GM21381 (cell line): ENCODE measurements around the gene RPL18.
A peak's percentile ranks its signal among the peaks of the same experiment; 100 is the strongest.
"Not testable (repeated sequence)": the region's sequence is repeated elsewhere in the genome, so short reads cannot be mapped to it uniquely, and the experiment has no call there.

Source experiments
- ATAC-seq: cut with Tn5 transposase; IDR thresholded peaks from one replicate; pipeline ENCODE4 v1.9.1; 2021; ENCODE audit warnings: mild to moderate bottlenecking, moderate library complexity; ENCODE audit not compliant: unreplicated experiment

RPL18 gene

DNA sequence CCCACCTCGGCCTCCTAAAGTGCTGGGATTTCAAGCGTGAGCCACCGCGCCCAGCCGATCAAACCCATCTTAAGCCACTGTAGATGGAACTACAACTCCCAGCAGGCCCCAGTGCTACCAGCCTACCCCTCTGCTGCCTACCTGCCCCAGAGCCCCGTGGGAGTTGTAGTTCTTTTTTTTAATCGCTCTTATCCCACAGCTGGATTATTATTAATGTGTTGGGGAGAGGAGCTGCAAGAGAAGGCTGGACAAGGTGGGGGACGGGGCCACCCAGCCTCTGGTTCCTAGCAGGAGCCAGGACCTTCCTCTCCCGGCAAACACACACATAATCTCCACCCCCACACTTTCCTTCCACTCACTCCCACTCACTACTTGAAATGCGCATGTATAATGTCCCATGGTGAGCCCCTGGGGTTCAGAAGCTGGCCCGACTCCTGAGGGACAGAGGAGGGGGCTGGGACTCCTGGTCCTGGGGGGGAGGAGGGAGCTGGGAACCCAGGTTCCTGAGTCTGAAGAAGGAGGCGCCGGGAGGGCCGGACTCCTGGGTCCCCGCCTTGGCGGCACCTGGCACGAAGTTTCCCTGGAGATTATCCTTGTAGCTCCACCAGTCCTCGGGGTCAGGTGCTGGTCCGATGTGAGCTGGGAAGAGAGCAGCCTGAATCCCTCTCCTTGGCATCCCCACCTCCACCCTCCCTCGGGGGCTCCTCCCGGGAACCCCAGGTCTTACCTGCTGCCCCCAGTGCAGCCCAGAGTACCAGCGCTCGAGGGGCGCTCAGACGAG lies 26.1 kb upstream of the RPL18 start:
- ATAC-seq = no peak

DNA sequence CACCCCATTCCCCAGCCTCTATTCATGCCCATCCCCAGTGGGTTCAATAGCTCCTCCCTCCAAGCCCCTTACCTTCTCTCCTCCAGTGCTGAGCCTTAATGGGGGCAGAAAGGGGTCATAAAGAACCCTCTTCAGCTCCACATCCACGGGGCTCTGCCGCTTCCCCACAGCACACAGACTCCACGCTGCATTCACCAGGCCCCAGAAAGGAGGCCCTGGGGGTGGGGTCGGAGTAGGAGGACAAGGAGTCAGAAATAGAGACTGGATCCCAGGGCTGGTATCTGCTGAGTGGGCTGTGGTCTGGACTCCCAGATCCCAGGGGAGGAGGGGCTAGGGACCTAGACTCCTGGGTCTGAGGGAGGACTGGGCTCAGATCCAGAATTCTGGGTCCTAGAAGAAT lies 25.4 kb upstream of the RPL18 start:
- no peak for ATAC-seq

DNA sequence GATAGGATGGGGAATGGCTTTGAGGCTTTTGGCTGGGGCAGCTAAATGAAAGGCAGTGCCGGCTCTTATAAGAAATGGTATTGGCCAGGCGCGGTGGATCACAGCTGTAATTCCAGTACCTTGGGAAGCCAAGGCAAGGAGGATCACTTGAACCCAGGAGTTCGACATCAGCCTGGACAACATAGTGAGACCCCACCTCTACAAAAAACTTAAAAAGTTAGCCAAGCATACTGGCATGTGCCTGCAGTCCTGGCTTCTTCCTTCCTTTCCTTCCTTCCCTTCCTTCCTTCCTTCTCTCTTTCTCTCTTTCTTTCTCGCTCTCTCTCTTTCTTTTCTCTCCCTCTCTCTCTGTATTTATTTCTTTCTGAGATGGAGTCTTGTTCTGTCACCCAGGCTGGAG lies 23.9 kb upstream of the RPL18 start:
- no peak for ATAC-seq

DNA sequence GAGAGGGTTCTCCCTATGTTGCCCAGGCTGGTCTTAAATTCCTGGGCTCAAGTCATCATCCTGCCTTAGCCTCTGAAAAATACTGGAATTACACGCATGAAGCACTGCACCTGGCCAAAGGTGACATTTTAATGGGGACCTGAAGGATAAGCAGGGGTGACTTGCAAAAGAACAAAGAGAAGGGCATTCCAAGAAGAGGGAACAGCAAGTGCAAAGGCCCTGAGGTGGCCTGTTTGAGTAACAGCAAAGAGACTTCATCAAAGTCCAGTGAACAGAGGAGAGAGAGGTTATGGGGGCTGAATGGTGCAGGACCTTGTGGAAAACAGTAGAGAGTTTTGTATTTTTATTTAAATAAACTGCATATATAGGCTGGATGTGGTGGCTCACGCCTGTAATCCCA lies 22.9 kb upstream of the RPL18 start:
- no peak for ATAC-seq

DNA sequence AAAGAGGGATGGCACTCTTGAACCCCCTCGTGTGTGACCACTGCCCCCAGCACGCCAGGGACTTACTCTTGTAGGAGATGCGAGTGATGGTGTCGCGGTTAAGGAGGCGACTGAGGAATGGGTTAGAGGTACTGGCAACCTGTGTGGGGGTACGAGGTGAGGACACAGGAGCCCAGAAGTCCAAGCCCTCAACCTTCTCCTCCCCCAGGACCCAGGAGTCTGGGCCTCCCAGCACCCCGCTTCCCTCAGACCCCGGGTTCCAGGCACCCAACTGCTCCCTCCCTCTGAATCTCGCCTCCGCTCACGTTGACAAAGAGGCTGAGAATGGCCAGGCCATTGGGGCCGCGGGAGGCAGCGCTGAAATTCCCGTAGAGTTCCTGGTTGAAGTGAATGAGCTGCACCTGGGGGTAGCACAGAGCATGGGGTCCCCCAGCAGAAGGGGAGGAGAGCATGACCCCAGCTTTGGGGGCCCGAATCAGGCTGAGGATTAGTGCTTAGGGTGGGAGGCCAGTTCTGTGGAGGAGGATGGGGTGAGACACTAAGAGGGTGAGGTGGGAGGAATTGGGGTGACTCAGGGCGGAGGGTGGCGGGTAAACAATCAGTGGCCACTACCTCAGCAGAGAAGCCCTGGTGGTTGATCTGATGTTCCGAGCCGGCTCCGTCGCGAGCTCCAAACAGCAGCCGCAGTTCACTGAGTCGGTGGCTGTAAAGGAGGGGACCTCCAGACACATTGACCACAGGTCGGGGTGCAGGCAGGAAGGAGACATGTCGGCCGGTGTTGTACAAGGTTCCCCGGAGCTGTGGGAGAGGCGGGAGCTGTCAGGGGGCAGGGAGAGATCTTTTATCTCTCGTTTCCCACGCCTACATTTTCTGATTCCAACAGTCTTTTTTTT lies 20.8 kb upstream of the RPL18 start:
- ATAC-seq = no peak

DNA sequence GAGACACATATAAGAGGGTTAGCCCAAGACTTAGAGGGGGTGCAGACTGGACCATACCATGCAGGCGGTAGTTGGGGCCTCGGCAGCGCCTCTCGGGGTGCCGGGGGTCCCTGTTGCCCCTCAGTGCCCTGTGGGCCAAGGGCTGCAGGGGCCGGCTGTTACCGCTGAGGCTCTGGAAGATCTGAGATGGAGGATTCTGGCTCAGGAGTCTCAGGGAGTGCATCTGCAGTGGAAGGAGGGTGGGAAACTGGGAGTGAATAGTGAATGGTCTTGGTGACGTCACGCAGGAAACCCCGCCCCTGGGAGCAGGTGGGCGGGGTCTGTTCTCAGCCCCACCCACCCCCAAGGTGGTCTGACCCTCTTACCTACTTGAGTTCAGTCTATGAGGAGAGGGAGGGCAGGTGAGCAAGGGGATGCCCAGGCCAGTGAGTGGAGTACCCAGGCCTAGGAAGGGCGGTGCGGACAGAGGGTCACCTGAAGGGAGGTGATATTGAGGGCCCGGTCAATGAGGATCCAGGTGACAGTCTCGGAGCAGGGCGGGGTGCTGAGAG lies 19.9 kb upstream of the RPL18 start:
- ATAC-seq = no peak

DNA sequence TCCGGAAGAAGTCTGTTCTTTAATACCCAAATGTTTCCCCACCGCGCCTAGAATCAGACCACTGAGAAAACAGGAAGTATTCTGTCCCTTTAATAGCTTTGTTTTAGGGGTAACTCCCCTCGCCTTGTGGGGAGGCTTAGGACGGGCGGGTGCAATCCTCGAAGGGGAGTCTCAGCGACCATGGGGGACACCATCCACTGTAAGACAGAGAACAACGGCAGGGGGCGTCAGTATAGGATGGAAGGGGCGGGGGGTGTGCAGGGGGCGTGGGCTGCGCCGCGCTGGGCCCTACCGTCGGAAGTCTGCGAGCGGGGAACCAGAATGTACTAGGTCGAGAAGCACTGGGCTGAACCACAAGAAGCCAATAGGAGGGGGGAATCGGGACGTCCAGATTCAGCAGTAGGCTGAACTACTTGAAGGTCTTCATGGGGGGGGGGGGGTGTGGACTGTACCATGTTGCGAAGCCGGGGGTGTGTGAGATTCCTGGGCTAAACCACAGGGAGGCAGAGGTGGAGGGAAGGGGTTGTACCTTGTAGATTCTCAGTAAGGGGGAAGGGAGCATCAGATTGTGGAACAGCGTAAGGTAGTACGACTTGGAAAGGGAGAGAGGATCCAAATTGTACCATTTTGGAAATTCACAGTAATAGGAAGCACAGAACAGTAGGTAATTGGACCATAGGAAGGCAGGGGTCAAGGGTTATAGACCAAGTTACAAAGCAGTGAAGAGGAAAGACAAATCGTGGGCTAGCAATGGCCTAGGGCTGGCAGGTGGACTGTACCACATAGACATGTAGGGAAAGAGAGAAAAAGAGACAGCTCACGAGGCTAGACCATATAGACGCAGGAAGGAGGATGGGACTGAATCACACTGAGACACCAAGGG lies 19.2 kb upstream of the RPL18 start:
- peak; percentile 12 for ATAC-seq

DNA sequence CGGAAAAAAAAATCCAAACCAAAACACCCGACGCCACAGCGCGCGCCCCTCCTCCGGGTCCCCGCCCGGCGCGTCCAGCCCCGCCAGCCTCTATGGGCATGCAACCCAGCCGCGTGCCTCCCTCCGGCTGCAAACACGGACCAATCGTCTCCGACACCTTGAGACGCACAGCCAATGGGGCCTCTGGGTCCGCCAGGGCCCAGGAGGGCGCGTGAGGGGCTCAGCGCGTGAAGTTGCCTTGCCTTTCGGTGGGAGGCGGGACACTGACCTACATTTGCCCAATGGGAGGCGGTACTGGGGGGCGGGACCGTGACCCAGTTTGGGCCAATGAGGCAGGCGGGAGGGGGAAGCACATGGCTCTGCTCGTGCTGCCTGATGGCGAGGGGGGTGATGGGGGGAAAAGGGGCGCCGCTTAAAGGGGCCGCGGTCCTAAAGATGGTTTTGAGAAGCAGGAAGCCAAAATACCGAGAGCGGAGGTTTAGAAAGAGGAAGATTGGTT lies 18.5 kb upstream of the RPL18 start:
- ATAC-seq = peak; percentile 61

DNA sequence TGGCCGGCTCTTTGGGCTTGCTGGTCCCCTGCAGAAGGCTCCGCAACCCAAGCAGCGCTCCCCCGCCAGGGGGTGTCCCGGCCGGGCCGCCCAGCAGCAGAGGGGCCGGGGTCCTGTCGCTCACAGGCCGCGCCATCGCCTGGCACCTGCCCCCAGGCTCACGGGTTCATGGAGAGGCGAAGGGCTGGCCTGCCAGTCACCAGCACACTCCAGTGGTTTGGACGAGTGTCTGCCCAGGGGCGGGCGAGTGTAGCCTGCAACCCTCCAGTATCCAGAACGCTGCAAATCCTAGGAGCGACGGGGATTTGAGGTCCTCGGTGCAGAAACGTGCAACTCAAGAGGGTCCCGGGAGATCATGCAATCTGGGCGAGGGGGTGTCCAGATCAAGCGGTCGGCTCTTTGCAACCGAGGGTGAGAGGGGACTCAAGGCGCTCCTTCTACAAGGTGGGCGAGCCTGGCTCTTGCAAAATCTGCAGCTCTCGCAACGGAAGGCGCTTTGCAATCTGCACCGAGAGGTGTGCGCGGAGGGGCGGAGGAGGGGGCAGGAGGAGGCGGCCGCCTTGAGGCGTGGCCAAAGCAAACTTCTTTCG lies 18.0 kb upstream of the RPL18 start, which contains the start of gene DBP:
TSS of gene DBP (minus strand) at position 521 of the 590 bp plus-strand sequence. CDS start at position 136, 385 bp downstream.
- ATAC-seq = no peak

DNA sequence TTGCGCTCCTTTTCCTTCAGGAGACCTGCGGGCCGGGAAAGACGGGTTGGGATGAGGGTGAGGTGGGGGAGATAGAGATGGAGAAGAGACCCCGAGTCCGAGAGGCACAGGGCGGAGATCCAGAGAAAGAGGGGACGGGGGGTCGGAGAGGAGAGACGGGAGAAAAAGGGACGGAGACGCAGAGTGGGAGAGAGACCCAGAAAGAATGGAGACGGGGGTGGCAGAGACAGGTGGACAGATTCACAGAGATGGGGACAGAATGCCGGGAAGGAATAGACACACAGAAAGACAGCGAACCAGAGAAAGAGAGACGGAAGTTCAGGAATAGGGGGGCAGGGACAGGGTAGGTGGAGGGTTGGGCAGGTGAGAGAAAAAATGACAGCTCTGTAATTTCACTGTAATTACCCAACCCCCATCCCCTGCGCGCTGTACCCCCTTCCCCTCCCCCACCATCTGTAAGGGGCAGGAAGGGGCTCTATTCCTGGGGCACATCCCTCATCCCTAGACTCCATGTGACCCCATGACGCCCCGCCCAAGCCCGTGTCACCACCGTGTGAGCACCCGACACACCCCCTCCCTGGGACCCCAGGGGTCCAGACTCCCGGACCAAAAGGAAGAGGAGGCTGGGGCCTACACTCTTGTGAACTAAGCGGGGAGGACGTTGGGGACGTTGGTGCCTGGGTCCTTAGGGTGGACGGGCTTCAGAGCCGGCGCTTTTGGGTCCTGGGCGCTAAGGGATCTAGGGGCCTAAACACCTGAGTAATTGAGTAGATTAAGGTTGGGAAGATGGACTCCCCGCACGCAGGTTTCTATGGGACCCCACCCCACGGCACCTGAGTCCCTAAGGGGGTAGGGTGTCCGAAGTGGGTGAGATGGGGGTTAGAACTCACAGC lies 17.2 kb upstream of the RPL18 start:
- ATAC-seq = no peak

DNA sequence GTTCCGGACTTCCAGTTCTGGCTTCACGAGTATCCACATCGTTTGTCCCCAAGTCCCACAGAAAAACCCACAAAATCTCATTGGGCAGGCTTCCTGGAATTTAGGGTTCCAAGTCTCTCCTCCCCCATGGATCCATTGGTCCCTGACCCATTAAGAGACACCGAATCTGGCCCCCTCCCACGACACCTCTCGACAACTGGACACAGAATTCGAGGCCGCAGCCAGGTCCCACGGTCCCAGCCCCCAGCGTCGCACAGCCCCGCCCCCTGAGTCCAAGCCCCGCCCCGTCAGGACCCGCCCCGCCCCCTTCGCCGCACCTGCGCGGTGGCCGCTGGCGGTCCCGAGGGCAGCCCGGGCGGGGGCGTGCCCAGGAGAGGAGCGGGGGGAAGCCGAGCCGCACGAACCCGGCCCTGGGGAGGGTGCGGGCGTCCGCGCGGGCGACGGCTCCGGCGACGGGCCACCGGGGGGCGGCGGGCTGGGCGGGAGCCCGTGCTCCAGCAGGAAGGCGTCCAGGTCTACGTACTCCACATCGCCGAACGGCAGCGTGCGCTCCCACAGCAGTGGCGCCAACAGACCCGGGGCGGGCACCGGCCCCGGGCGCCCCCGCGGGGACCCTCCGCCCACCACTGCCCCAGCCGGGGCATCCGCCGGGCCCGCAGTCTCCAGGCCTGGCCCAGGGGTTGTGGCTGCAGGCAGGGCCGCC lies 16.4 kb upstream of the RPL18 start:
- no peak for ATAC-seq

DNA sequence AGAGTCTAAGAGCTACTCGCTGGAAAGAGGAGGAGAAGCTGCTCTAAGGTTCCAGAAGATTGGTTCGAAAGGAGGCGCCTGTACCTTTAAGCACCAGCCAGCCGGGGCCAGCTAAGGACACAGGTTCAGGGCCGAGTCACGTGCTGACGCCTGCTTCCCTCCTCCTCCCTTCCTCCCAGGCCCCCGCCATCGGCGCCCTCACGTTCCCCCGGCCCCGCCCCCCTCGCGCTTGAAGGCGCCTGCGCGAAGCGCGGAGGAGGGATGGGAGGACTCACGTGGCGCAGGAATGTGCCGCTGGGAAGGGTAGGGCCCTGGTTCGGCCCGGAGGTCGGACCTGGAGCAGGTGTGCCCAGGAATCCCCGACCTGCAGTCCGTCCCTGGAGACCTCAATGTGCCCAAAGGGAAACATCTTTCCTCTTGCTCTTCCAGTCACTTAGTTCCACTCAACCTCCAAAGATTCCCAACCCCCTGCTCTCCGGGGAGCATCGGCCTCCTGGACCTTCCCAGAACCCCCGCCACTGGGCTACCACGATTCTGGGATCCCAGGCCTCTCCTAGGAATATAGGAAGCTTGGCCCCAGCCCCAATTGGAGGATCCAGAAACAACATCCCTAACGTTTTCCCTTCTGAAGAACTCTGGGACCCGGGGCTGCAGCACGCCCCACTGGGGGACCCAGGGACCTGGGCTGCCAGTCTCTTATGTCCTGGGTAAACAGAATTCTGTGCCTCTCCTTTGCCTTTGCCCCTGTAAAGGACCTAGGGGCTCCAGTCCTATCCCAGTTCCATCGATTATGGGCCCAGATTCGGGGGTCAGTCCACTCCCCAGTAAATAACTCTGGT lies 15.7 kb upstream of the RPL18 start:
- peak; percentile 36 for ATAC-seq

DNA sequence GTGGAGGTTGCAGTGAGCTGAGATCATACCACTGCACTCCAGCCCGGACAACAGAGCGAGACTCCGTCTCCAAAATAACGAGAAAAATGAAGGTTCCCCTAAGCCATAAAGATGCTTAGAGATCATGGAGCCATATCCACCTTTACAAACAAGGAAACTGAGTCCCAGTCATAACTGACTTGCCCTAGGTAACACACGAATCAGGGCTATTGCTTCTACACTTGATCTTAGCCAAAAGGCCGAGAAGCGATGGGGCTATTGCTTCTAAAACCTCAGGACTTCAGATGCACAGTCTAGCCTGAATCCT lies 15.0 kb upstream of the RPL18 start:
- ATAC-seq = no peak

DNA sequence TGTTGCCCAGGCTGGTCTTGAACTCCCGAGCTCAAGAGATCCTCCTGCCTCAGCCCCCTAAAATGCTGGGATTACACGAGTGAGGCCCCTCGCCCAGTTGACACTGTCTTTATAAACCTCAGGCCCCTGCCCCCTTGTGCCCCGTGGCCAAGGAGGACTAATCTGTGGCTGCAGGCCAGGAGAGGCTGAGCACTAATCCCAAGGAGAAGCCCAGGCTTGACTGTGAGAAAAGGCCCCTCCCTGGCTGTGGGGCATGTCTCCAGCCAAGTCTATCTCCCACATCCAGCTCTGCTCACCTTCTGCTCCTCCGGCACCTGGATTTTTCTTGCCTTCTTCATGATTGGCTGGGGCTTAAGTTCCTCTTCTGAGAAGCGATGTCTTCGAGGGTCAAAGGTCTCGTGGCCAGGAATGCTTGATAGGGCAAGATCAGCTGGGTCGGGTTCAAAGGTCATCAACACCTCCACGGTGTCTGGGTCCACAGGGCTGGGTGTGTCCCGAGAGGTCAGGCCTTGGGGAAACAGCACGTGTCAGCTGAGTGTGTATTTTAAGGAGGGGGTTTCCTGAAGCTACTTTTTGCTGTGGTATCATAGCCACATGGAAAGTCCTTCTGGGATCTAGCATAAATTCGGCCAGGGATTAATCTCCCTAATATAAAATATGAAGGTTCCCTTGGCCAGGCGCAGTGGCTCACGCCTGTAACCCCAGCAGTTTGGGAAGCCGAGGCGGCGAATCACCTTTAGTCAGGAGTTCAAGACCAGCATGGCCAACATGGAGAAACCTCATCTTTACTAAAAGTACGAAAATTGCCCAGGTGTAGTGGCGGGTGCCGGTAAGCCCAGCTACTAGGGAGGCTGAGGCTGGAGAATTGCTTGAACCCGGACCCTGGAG lies 14.4 kb upstream of the RPL18 start:
- ATAC-seq = no peak

DNA sequence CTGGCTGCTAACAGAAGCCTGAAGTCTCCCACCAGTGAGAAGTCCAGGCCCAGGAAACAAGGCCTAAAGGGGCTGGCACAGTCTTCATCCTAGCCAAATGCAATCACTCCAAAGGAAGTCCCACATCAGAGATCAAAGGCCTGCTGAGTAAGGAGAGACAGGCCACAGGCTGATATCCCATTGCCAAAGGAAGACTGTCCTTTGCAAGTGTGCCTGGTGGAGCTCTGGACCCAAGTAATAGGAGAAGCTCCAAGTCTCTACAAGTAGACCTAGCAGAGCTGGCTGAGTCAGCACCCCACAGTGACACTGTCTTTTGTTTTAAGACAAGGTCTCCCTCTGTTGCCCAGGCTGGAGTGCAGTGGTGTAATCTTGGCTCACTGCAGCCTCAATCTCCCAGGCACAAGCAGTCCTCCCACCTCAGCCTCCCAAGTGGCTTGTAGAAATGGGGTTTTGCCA lies 13.7 kb upstream of the RPL18 start:
- ATAC-seq = no peak

DNA sequence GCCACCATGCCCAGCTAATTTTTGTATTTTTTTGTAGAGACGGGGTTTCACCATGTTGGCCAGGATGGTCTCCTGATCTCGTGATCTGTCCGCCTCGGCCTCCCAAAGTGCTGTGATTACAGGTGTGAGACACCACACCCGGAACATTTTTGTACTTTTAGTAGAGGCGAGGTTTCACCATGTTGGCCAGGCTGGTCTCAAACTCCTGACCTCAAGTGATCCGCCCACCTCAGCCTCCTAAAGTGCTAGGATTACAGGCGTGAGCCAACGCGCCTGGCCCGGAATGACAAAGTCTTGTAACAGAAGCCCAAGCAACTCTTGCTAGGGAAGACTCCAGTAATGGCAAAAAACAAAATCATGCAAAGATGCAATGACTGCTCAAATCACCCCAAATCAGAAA lies 13.3 kb upstream of the RPL18 start:
- ATAC-seq = not testable (repeated sequence)

DNA sequence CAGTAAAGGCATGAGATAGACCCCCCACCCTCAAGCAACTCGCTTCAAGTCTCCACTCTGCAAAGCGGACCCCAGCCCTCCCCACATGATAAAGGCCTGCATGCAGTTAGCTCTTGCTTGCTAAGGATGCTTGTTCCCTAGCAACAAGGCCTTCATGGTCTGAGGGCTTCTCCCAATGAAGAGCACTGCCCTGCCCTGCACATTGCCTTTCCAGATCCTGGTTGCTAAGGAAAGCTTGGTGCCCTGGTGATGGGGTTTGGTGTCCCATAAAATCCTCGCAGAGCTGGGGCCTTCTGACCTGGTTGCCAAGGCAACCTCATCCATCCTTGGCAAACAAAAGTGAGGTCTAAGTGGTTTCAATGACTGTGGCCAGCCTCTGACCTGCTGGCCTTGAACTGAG lies 12.2 kb upstream of the RPL18 start:
- no peak for ATAC-seq
